ENCODE measurements around the gene KCND3.

DNA sequence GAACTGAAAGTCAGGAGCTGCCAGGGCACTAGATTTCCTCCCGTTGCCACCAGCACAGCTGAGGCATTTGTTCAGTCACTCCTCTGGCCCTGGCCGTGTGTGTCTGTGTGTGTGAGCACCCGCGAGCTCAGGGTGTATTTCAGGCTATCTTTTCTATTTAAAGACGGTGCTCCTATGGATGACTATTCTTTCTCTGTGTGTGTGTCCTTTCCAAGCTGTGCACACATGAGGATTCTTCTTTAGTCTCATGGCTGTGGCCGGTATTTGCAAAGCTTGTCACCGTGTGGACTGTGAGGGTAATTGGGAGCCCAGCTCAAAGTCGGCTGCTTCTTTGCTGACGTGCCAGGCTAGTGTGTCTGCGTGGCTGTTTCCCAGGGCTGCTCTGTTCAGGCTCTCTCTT lies 3.0 kb upstream of the KCND3 start:
- TF ChIP-seq CTCF (IDR thresholded peaks at IDR 0.05; ENCODE audit: poor library complexity, severe bottlenecking) (no peak), TAF1 (IDR thresholded peaks at IDR 0.05; ENCODE audit: low read depth) (no peak), EZH2 (IDR thresholded peaks at IDR 0.05; ENCODE audit: borderline replicate concordance, insufficient read depth, low read length, poor library complexity, severe bottlenecking) (no peak), POLR2AphosphoS5 (IDR thresholded peaks at IDR 0.05) (no peak), EP300 (conservative IDR thresholded peaks at IDR 0.05; ENCODE audit: poor library complexity, severe bottlenecking) (no peak), RAD21 (conservative IDR thresholded peaks at IDR 0.05) (no peak), MXI1 (conservative IDR thresholded peaks at IDR 0.05; ENCODE audit: poor library complexity, severe bottlenecking) (no peak)
